H1 (cell line): Measurements from ENCODE around the gene CCL4. TPM values are rescaled to one million over a fixed set of nuclear protein-coding genes. Genes with fewer than 3 reads are reported as not detected.

Source experiments
- CTCF ChIA-PET: fragments of 300-600 bp; sonication (Branson Sonifier 250); formaldehyde crosslinking; loops from one replicate; lab custom pipeline; 2021; ENCODE audit not compliant: partially characterized antibody; lab: Charles Lee
- POLR2A ChIA-PET: fragments of 300-600 bp; sonication (Branson Sonifier 250); formaldehyde crosslinking; loops from one replicate; lab custom pipeline; 2021; ENCODE audit warnings: inconsistent platforms; ENCODE audit not compliant: partially characterized antibody; lab: Charles Lee
- DNase-seq, 2 experiments: peaks; one replicate each; pipeline versions ENCODE4 v3.0.0 to v3.0.0-alpha.2; 2010 to 2022; ENCODE audit warnings: low spot score in 2 of 2, low read depth in 1 of 2, mixed read lengths in 1 of 2
- FAIRE-seq: peaks from 2 replicates; lab custom pipeline; 2011; peaks lifted over from hg19 to GRCh38; lab: Jason Lieb, UNC
- H2AFZ ChIP-seq: 2 replicates; pipeline ENCODE4 v1.8.1; 2012; ENCODE audit warnings: low read length, inconsistent platforms
- H2AK5ac ChIP-seq: 2 replicates; pipeline ENCODE4 v1.6.1; 2013; ENCODE audit warnings: low read depth, low read length
- H2BK120ac ChIP-seq: replicated peaks from 2 replicates; pipeline ENCODE3; 2013; ENCODE audit warnings: low read depth, low read length, inconsistent platforms
- H2BK12ac ChIP-seq: 2 replicates; pipeline ENCODE4 v1.6.1; 2013; ENCODE audit warnings: low read depth, low read length
- H2BK15ac ChIP-seq: 2 replicates; pipeline ENCODE4 v1.6.1; 2013; ENCODE audit warnings: low read length
- H2BK20ac ChIP-seq: 2 replicates; pipeline ENCODE4 v1.6.1; 2013; ENCODE audit warnings: low read length
- H2BK5ac ChIP-seq: 2 replicates; pipeline ENCODE4 v1.6.1; 2013; ENCODE audit warnings: low read depth, low read length
- H3K14ac ChIP-seq: 2 replicates; pipeline ENCODE4 v1.6.1; 2013; ENCODE audit warnings: inconsistent platforms; ENCODE audit not compliant: insufficient read length
- H3K18ac ChIP-seq: 2 replicates; pipeline ENCODE4 v1.6.1; 2013; ENCODE audit warnings: low read length; ENCODE audit errors: extremely low read depth
- H3K23ac ChIP-seq: 2 replicates; pipeline ENCODE4 v1.6.1; 2013; ENCODE audit warnings: inconsistent platforms; ENCODE audit not compliant: insufficient read length
- H3K23me2 ChIP-seq: 2 replicates; pipeline ENCODE4 v1.6.1; 2013; ENCODE audit warnings: low read depth, low read length
- H3K27ac ChIP-seq: 2 replicates; pipeline ENCODE4 v1.6.1; 2011; ENCODE audit warnings: low read depth, low read length, inconsistent platforms
- H3K27me3 ChIP-seq, 4 experiments: replicated peaks in 1 of 4; 1 replicate in 1 of 4; 2 replicates in 3 of 4; pipeline versions ENCODE4 v1.6.1 to v1.8.1; 2011 to 2013; ENCODE audit warnings: low read length in 3 of 4, mild to moderate bottlenecking in 3 of 4, inconsistent platforms in 2 of 4, mixed read lengths in 2 of 4, moderate library complexity in 1 of 4; ENCODE audit not compliant: control insufficient read depth in 3 of 4, insufficient read depth in 3 of 4; ENCODE audit errors: extremely low read depth in 1 of 4
- H3K36me3 ChIP-seq, 4 experiments: 2 replicates each; pipeline versions ENCODE4 v1.6.1 to v1.8.1; 2011 to 2013; ENCODE audit warnings: mild to moderate bottlenecking in 4 of 4, low read length in 3 of 4, moderate library complexity in 2 of 4, control low read depth in 1 of 4, inconsistent platforms in 1 of 4; ENCODE audit not compliant: insufficient read depth in 4 of 4, control insufficient read depth in 2 of 4
- H3K4ac ChIP-seq: replicated peaks from 2 replicates; pipeline ENCODE3; 2013; ENCODE audit warnings: low read length, low read depth, mixed read lengths, inconsistent platforms; ENCODE audit not compliant: insufficient read length
- H3K4me1 ChIP-seq, 4 experiments: replicated peaks in 1 of 4; 1 replicate in 1 of 4; 2 replicates in 3 of 4; pipeline versions ENCODE4 v1.6.1 to v1.8.1; 2011 to 2013; ENCODE audit warnings: low read length in 3 of 4, inconsistent platforms in 2 of 4, mixed read lengths in 1 of 4; ENCODE audit not compliant: insufficient read depth in 4 of 4, control insufficient read depth in 3 of 4
- H3K4me2 ChIP-seq, 2 experiments: 2 replicates each; pipeline versions ENCODE4 v1.6.1 to v1.8.1; 2011 to 2013; ENCODE audit warnings: low read depth in 2 of 2, low read length in 2 of 2, control low read depth in 1 of 2, inconsistent platforms in 1 of 2, mild to moderate bottlenecking in 1 of 2; ENCODE audit not compliant: insufficient read depth in 1 of 2
- H3K4me3 ChIP-seq, 4 experiments: fragments of 200-600, 300-600 bp in 1 of 4; sonication (generic), shearing (Covaris generic), sonication (Bioruptor Twin) in 1 of 4; 2 replicates each; pipeline versions ENCODE4 v1.5.1 to v1.8.1; 2011 to 2016; ENCODE audit warnings: low read length in 4 of 4, low read depth in 3 of 4, control low read depth in 2 of 4, inconsistent platforms in 2 of 4, mild to moderate bottlenecking in 2 of 4, mixed read lengths in 1 of 4, moderate library complexity in 1 of 4; ENCODE audit not compliant: insufficient read depth in 2 of 4; ENCODE audit errors: extremely low read depth in 1 of 4
- H3K56ac ChIP-seq: replicated peaks from 2 replicates; pipeline ENCODE3; 2013; ENCODE audit warnings: low read depth, mild to moderate bottlenecking, mixed read lengths, low read length, inconsistent platforms; ENCODE audit not compliant: insufficient read length
- H3K79me1 ChIP-seq: 2 replicates; pipeline ENCODE4 v1.6.1; 2013; ENCODE audit warnings: low read depth, low read length, control low read depth
- H3K79me2 ChIP-seq, 2 experiments: 2 replicates each; pipeline versions ENCODE4 v1.6.1 to v1.8.1; 2012 to 2013; ENCODE audit warnings: low read length in 2 of 2, mild to moderate bottlenecking in 2 of 2, inconsistent platforms in 1 of 2; ENCODE audit not compliant: insufficient read depth in 2 of 2, control insufficient read depth in 1 of 2
- H3K9ac ChIP-seq, 4 experiments: replicated peaks in 1 of 4; 1 replicate in 1 of 4; 2 replicates in 3 of 4; pipeline versions ENCODE4 v1.6.1 to v1.8.1; 2011 to 2013; ENCODE audit warnings: low read depth in 3 of 4, low read length in 3 of 4, control low read depth in 2 of 4, mild to moderate bottlenecking in 2 of 4, moderate library complexity in 2 of 4, inconsistent platforms in 1 of 4; ENCODE audit errors: extremely low read depth in 1 of 4
- H3K9me3 ChIP-seq, 2 experiments: 2 replicates each; pipeline versions ENCODE4 v1.6.1 to v1.8.1; 2012 to 2013; ENCODE audit warnings: mild to moderate bottlenecking in 2 of 2, moderate library complexity in 2 of 2, control low read depth in 1 of 2, inconsistent platforms in 1 of 2, low read depth in 1 of 2, low read length in 1 of 2, mixed read lengths in 1 of 2; ENCODE audit not compliant: insufficient read depth in 2 of 2
- H4K20me1 ChIP-seq, 2 experiments: replicated peaks in 1 of 2; 2 replicates each; pipeline versions ENCODE3 to v1.8.1; 2011 to 2013; ENCODE audit warnings: inconsistent platforms in 2 of 2, low read length in 2 of 2, mild to moderate bottlenecking in 1 of 2; ENCODE audit not compliant: insufficient read depth in 2 of 2, control insufficient read depth in 1 of 2
- H4K5ac ChIP-seq: 2 replicates; pipeline ENCODE4 v1.6.1; 2013; ENCODE audit warnings: low read length, low read depth, mixed read lengths, inconsistent platforms; ENCODE audit not compliant: insufficient read length
- H4K8ac ChIP-seq: 2 replicates; pipeline ENCODE4 v1.8.0; 2013; ENCODE audit warnings: mild to moderate bottlenecking, moderate library complexity, low read length, inconsistent platforms; ENCODE audit not compliant: insufficient read depth; ENCODE audit errors: extremely low read depth
- H4K91ac ChIP-seq: replicated peaks from 2 replicates; pipeline ENCODE3; 2013; ENCODE audit warnings: low read length, mixed read lengths, inconsistent platforms; ENCODE audit not compliant: insufficient read length
- CREB1 ChIP-seq: IDR thresholded peaks from 2 replicates; pipeline ENCODE4 v1.6.1; 2012; ENCODE audit warnings: inconsistent platforms
- CTBP2 ChIP-seq: IDR thresholded peaks from 2 replicates; pipeline ENCODE4 v1.7.0; 2011; ENCODE audit warnings: borderline replicate concordance, mild to moderate bottlenecking, moderate library complexity, mixed read lengths, low read length; ENCODE audit not compliant: insufficient read depth, insufficient read length
- PHF8 ChIP-seq: fragments of 200-600 bp; sonication (generic); conservative IDR thresholded peaks from 2 replicates; pipeline ENCODE4 v1.7.1; 2012; ENCODE audit warnings: low read depth, mild to moderate bottlenecking, inconsistent platforms, low read length, moderate library complexity
- RXRA ChIP-seq: IDR thresholded peaks from 2 replicates; pipeline ENCODE4 v1.6.1; 2011; ENCODE audit warnings: low read depth, mild to moderate bottlenecking, low read length, moderate library complexity; ENCODE audit not compliant: insufficient read depth
- SP2 ChIP-seq: IDR thresholded peaks from 2 replicates; pipeline ENCODE4 v1.6.1; 2012; ENCODE audit warnings: mild to moderate bottlenecking, low read length, inconsistent platforms
- SP4 ChIP-seq: IDR thresholded peaks from 2 replicates; pipeline ENCODE4 v1.6.1; 2012; ENCODE audit warnings: low read length, inconsistent platforms
- SRF ChIP-seq: IDR thresholded peaks from 2 replicates; pipeline ENCODE4 v1.6.1; 2011; ENCODE audit warnings: mild to moderate bottlenecking, low read depth, low read length, moderate library complexity
- TBP ChIP-seq: IDR thresholded peaks from 2 replicates; pipeline ENCODE4 v1.6.1; 2011; ENCODE audit warnings: low read depth, low read length, improper control_type of control experiment
- YY1 ChIP-seq: IDR thresholded peaks from 2 replicates; pipeline ENCODE4 v1.6.1; 2011; ENCODE audit warnings: low read depth, mild to moderate bottlenecking, low read length
- ZNF274 ChIP-seq: IDR thresholded peaks from 2 replicates; pipeline ENCODE4 v1.7.0; 2012; ENCODE audit warnings: low read length, borderline replicate concordance; ENCODE audit errors: extremely low read depth
- WGBS, 2 experiments: shearing (Covaris generic) in 1 of 2; methylation state at CpG; one replicate each; pipeline versions ENCODE4 v1.1.6 to v1.1.7; 2013 to 2015; ENCODE audit warnings: low lambda C conversion rate in 2 of 2, mixed read lengths in 2 of 2, inconsistent platforms in 1 of 2, low coverage in 1 of 2, missing lambda C conversion rate in 1 of 2; ENCODE audit not compliant: insufficient replicate concordance in 2 of 2, insufficient coverage in 1 of 2, insufficient read length in 1 of 2; ENCODE audit errors: extremely low coverage in 1 of 2, missing lambda C conversion rate in 1 of 2; 5-methylcytosine and 5-hydroxymethylcytosine counted together
- polyA plus RNA-seq, 7 experiments: library from polyadenylated mRNA; depleted of rRNA in 3 of 7; stranded (reverse) in 5 of 7; unstranded in 2 of 7; fragments of >200 nt in 5 of 7; fragments of 200-250 nt in 2 of 7; gene quantifications; 1 replicate in 5 of 7; 2 replicates in 1 of 7; 4 replicates in 1 of 7; pipeline versions ENCODE4 v1.2.1 to v1.2.3, GENCODE V29; 2011 to 2013; ENCODE audit warnings: missing spikeins in 2 of 7, mixed read lengths in 2 of 7
- total RNA-seq: library from RNA; stranded (reverse); fragmentation: NEBNext Ultra II Directional; extraction: Animal tissue kit (Norgen Biotek cat#: 25700); gene quantifications from 2 replicates; pipeline ENCODE4 v1.2.1, GENCODE V29; 2021
- TF ChIP-seq, protein P1 (sequence below): IDR thresholded peaks from 2 replicates; pipeline ENCODE4 v1.6.1; 2012; ENCODE audit warnings: inconsistent platforms
- TF ChIP-seq, protein P2 (sequence below): IDR thresholded peaks from 2 replicates; pipeline ENCODE4 v1.6.1; 2011; ENCODE audit warnings: low read length, improper control_type of control experiment

CCL4 gene
- total and polyA plus RNA-seq, 2 of the 8 experiments (the other 6 are each of a cell fraction or from before 2014, with no cell fraction given), result not detected

DNA sequence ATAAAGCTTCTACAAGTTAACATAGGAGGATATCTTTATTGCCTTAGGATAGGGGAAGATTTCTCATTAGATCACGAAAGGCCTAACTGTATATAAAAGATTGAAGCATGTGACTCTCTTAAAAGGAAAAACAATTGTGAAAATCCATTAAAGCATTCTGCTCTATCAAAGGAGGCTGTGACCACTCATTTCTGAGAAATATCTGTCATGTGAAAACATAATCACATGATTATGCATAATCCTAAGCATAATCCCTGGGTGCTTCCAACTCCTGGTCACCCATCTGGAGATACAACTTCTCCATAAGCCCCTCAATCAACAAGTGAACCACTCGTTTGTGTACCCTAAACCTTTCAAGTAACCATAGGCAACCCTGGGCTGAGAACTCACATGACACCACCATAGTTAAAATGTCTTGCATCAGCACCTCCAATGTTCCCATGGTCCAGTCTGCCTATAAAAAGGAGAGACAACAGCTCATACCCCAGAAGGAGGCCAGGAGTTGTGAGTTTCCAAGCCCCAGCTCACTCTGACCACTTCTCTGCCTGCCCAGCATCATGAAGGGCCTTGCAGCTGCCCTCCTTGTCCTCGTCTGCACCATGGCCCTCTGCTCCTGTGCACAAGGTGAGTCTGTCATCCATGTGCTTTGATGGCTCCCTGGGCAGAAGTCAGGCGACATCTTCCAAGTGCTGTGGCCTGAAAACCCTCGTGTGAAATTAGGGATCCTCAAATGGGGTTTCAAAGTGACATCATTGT is 39.7 kb upstream of the CCL4 start, which contains the start of gene CCL18:
Gene CCL18, plus strand, starts transcription at position 487 of the 756 bp plus-strand sequence. Its CDS starts 71 bp downstream, at position 558.
- no peak within 1 kb of the TSS for H4K91ac ChIP-seq
- H3K4me2 ChIP-seq, result no peak within 1 kb of the TSS
- no peaks in the 10 kb centered on the region; a peak in 1 of 7 replicates for H3K27me3 ChIP-seq
- no peak within 1 kb of the TSS for H4K8ac ChIP-seq
- no peak within 1 kb of the TSS for H3K27ac ChIP-seq
- H3K4me1 ChIP-seq, result no peaks in the 10 kb centered on the region
- H3K4me3 ChIP-seq, result no peak within 1 kb of the TSS
- DNase-seq (no peak), FAIRE-seq (no peak)
- no peaks in the 10 kb centered on the region for H3K79me2 ChIP-seq
- H4K20me1 ChIP-seq, result no peaks in the 10 kb centered on the region
- no peak within 1 kb of the TSS for H3K9ac ChIP-seq
- no peak within 1 kb of the TSS for H2BK12ac ChIP-seq
- no peaks in the 10 kb centered on the region for H3K9me3 ChIP-seq
- no peak within 1 kb of the TSS for H2AFZ ChIP-seq
- H3K23ac ChIP-seq, result no peak within 1 kb of the TSS
- no peak within 1 kb of the TSS for H2BK15ac ChIP-seq
- WGBS, 2 experiments, result 80% methylated on average over 5 of the region's 5 CpGs; no CpG with 5 or more reads in 1 of the 2 experiments
- no peak within 1 kb of the TSS for H2BK20ac ChIP-seq
- no peak within 1 kb of the TSS for H3K56ac ChIP-seq
- no peak within 1 kb of the TSS for H4K5ac ChIP-seq
- CTCF ChIA-PET, result interaction anchor here (1.0 kb wide), 1 partner anchor 9 kb away, joined by 6 read pairs; no protein-coding TSS in a partner anchor
- no peak within 1 kb of the TSS for H3K14ac ChIP-seq
- H3K18ac ChIP-seq, result no peak within 1 kb of the TSS
- no peaks in the 10 kb centered on the region for H3K23me2 ChIP-seq
- no peak within 1 kb of the TSS for H3K4ac ChIP-seq
- H2AK5ac ChIP-seq, result no peak within 1 kb of the TSS
- POLR2A ChIA-PET, result no interaction called here
- H3K36me3 ChIP-seq, result no peaks in the 10 kb centered on the region
- H2BK120ac ChIP-seq, result no peak within 1 kb of the TSS
- H2BK5ac ChIP-seq, result no peak within 1 kb of the TSS
- no peaks in the 10 kb centered on the region for H3K79me1 ChIP-seq
- TF ChIP-seq TBP, result no peak
- TF ChIP-seq, protein P1, sequence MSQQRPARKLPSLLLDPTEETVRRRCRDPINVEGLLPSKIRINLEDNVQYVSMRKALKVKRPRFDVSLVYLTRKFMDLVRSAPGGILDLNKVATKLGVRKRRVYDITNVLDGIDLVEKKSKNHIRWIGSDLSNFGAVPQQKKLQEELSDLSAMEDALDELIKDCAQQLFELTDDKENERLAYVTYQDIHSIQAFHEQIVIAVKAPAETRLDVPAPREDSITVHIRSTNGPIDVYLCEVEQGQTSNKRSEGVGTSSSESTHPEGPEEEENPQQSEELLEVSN, result no peak
- TF ChIP-seq SP4, result no peak
- TF ChIP-seq, protein P2, sequence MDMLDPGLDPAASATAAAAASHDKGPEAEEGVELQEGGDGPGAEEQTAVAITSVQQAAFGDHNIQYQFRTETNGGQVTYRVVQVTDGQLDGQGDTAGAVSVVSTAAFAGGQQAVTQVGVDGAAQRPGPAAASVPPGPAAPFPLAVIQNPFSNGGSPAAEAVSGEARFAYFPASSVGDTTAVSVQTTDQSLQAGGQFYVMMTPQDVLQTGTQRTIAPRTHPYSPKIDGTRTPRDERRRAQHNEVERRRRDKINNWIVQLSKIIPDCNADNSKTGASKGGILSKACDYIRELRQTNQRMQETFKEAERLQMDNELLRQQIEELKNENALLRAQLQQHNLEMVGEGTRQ, result no peak
- no peak for TF ChIP-seq SRF
- no peak for TF ChIP-seq ZNF274
- no peak for TF ChIP-seq SP2
- no peak for TF ChIP-seq CTBP2
- TF ChIP-seq PHF8, result no peak
- no peak for TF ChIP-seq CREB1
- TF ChIP-seq RXRA, result no peak
- TF ChIP-seq YY1, result no peak
